Left lung (tissue), 10 donors: ENCODE data around the gene SLC9A3. TPM values are rescaled to one million over a fixed set of nuclear protein-coding genes. Genes with fewer than 3 reads are reported as not detected.

Experiments
- ATAC-seq: fragments of 200-7000 bp; cut with Tn5 transposase; one replicate; pipeline ENCODE4 v1.9.1; 2020; ENCODE audit warnings: moderate library complexity
- DNase-seq, 4 donors: peaks; one replicate each; pipeline ENCODE4 v3.0.0-alpha.2; 2013 to 2020
- H3K27ac ChIP-seq, 2 donors: fragments of 200-600 bp; sonication (generic) in 1 of 2; one replicate each; pipeline versions ENCODE4 v1.5.0 to v1.8.0; 2020 to 2021
- H3K27me3 ChIP-seq, 2 donors: fragments of 200-600 bp; sonication (generic) in 1 of 2; one replicate each; pipeline versions ENCODE4 v1.5.0 to v1.8.0; 2020 to 2021
- H3K36me3 ChIP-seq, 2 donors: fragments of 200-600 bp; sonication (generic) in 1 of 2; one replicate each; pipeline versions ENCODE4 v1.5.0 to v1.8.0; 2020 to 2021
- H3K4me1 ChIP-seq, 2 donors: fragments of 200-600 bp; one replicate each; pipeline ENCODE4 v1.8.0; 2021
- H3K4me3 ChIP-seq, 2 donors: fragments of 200-600 bp; sonication (generic) in 1 of 2; one replicate each; pipeline versions ENCODE4 v1.5.0 to v1.8.0; 2020 to 2021; ENCODE audit warnings: mild to moderate bottlenecking in 1 of 2
- H3K9me3 ChIP-seq, 2 donors: fragments of 200-600 bp; sonication (generic) in 1 of 2; one replicate each; pipeline versions ENCODE4 v1.5.0 to v1.8.0; 2020 to 2021
- CTCF ChIP-seq, 2 donors: fragments of 200-600 bp; sonication (generic) in 1 of 2; IDR thresholded peaks; one replicate each; pipeline versions ENCODE4 v1.5.0 to v1.8.0; 2021; ENCODE audit warnings: antibody characterized with exemption in 2 of 2
- intact Hi-C, 2 donors: fragments of 100-400 bp; cut with DNase I; formaldehyde crosslinking; loops; one replicate each; pipeline versions ENCODE4 v1.11.2 to v1.14.2; 2022
- polyA plus RNA-seq, 6 donors: library from polyadenylated mRNA; unstranded; fragments of 120-200 nt; gene quantifications; one replicate each; pipeline ENCODE4 v1.2.1, GENCODE V29; 2013; ENCODE audit not compliant: insufficient read length in 6 of 6
- total RNA-seq, 2 donors: library from RNA; stranded (reverse); fragmentation: NEBNext Ultra II Directional; extraction: Animal tissue kit (Norgen Biotek cat#: 25700); gene quantifications; one replicate each; pipeline ENCODE4 v1.2.1, GENCODE V29; 2021
- donor health status: DM: no; HTN: yes; CAD: no.
- donor health status: DM: no; HTN: no; CAD: no.

Gene SLC9A3
- total and polyA plus RNA-seq, 8 donors: 0.99 to 4.3 (median 2.9) TPM

- Histone ChIP-seq H3K36me3 (no peaks in the 10 kb centered on the region), H3K4me3 (no peak overlapping the region), H3K4me1 (no peaks in the 10 kb centered on the region), H3K9me3 (no peaks in the 10 kb centered on the region), H3K27ac (no peak overlapping the region), H3K27me3 (no peaks in the 10 kb centered on the region)
- intact Hi-C loops: no loop called here
- TF ChIP-seq CTCF (IDR thresholded peaks at IDR 0.05): no peak
- no peak for DNase-seq
- ATAC-seq: no peak
Observed at GRCh38 chr5:423626-424261, 100.5 kb downstream of the SLC9A3 start.

DNA sequence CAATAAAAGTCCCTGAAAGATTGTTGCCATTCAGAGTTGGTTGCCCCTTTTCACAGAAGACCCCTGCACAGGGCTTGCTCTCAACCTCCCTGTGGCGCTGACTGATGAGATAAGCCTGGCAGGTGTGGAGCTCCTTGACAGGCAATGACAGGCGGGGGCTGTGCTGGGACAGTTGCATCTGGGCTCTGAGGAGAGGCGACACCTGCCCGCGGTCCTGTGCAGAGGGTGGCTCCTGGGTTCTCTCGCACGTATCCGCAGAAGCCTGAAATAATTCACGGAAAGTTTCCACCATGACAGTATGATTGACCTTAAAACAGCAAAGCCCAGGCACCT lies 101.0 kb downstream of the SLC9A3 start:
- DNase-seq: no peak
- no peak for ATAC-seq
- Histone ChIP-seq H3K27ac (no peak overlapping the region), H3K4me3 (no peak overlapping the region), H3K4me1 (no peaks in the 10 kb centered on the region), H3K27me3 (no peaks in the 10 kb centered on the region), H3K36me3 (no peaks in the 10 kb centered on the region), H3K9me3 (no peaks in the 10 kb centered on the region)
- no peak for TF ChIP-seq CTCF (IDR thresholded peaks at IDR 0.05)
- intact Hi-C loops: no loop called here

DNA sequence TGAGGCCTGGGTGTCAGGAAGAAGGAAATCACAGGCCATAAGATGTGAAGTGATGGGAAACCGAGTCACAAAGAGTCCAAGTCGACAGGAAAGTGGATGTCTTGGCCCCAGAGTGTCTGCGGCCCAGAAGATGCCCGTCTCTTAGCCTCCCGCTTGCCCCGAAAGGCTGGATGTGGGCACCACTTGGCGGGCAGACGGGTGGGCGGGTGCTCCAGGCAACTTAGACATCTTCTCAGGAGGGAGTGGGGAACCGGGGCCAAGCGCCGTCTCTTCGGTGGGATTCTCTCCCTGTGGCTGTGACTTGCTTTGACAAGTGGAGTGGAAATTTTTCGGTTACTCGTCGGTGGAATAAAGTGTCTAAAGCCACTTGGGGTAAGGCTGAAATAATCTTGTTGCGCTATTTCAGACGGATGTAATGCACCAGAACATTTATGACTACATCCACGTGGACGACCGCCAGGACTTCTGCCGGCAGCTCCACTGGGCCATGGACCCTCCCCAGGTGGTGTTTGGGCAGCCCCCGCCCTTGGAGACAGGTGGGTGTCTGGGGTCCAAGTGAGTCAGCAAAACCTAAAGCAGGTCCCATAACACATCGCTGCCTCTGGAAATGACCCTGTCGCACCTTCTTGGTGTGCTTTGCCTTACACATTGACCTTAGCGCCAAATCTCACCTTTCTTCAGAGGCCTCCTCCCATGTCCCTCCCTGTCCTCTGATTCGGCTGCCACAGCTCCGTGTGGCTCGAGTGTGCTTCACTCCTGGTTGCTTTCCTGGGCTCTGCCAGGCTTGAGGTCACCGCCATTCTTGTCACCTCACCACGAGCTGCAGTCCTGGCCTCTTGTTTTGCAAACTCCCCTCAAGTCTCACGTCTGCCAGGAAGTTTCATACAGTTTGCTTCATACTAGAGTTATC lies 101.7 kb downstream of the SLC9A3 start:
- Histone ChIP-seq H3K27ac (no peak overlapping the region), H3K4me3 (no peak overlapping the region), H3K36me3 (no peaks in the 10 kb centered on the region), H3K4me1 (no peaks in the 10 kb centered on the region), H3K9me3 (no peaks in the 10 kb centered on the region), H3K27me3 (no peaks in the 10 kb centered on the region)
- no peak for ATAC-seq
- DNase-seq: no peak
- TF ChIP-seq CTCF (IDR thresholded peaks at IDR 0.05): no peak
- intact Hi-C loops: no loop called here

DNA sequence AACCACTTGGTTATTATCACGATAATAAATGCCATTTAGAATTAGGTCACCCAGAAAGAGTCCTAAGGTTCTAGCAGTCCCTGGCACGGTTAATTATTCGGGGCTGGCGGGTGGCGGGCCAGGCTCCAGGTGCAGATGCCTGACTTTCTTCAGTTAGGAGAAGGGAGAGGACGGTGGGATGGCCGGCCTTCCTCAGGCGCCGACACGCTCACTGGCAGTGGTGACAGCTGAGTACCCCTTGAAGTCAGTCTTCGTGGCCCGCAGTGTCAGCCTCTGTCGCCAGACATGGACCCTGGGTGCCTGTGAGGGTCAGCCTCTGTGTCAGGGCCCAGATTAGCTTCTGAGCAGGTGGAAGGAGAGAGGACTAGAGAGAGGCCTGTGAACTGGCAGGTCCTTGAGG lies 102.3 kb downstream of the SLC9A3 start:
- H3K4me1 ChIP-seq: no peaks in the 10 kb centered on the region
- H3K27ac ChIP-seq: no peak overlapping the region
- H3K9me3 ChIP-seq: no peaks in the 10 kb centered on the region
- ATAC-seq (no peak), DNase-seq (no peak)
- no peaks in the 10 kb centered on the region for H3K36me3 ChIP-seq
- no peak for TF ChIP-seq CTCF (IDR thresholded peaks at IDR 0.05)
- intact Hi-C loops: no loop called here
- no peak overlapping the region for H3K4me3 ChIP-seq
- H3K27me3 ChIP-seq: no peaks in the 10 kb centered on the region

- no peaks in the 10 kb centered on the region for H3K9me3 ChIP-seq
- TF ChIP-seq CTCF (IDR thresholded peaks at IDR 0.05): no peak
- no peaks in the 10 kb centered on the region for H3K27me3 ChIP-seq
- no peak overlapping the region for H3K27ac ChIP-seq
- H3K4me3 ChIP-seq: no peak overlapping the region
- ATAC-seq (no peak), DNase-seq (peak in 1 of 4 donors; percentile 79)
- no peaks in the 10 kb centered on the region for H3K4me1 ChIP-seq
- intact Hi-C loops: no loop called here
- no peaks in the 10 kb centered on the region for H3K36me3 ChIP-seq
Observed at GRCh38 chr5:421287-421880, 102.9 kb downstream of the SLC9A3 start.
